LoVo (cell line): ENCODE data around the gene ANGPTL4.
A peak's percentile ranks its signal among the peaks of the same experiment; 100 is the strongest.
"Not testable (repeated sequence)": the region's sequence is repeated elsewhere in the genome, so short reads cannot be mapped to it uniquely, and the experiment has no call there.

Experiments
- DNase-seq: peaks from one replicate; pipeline ENCODE4 v3.0.0-alpha.2; 2016; ENCODE audit warnings: low spot score

ANGPTL4 gene

GRCh38 chr19:8334458-8335342 lies 29.3 kb upstream of the ANGPTL4 start:
- DNase-seq, result peak; percentile 88

DNA sequence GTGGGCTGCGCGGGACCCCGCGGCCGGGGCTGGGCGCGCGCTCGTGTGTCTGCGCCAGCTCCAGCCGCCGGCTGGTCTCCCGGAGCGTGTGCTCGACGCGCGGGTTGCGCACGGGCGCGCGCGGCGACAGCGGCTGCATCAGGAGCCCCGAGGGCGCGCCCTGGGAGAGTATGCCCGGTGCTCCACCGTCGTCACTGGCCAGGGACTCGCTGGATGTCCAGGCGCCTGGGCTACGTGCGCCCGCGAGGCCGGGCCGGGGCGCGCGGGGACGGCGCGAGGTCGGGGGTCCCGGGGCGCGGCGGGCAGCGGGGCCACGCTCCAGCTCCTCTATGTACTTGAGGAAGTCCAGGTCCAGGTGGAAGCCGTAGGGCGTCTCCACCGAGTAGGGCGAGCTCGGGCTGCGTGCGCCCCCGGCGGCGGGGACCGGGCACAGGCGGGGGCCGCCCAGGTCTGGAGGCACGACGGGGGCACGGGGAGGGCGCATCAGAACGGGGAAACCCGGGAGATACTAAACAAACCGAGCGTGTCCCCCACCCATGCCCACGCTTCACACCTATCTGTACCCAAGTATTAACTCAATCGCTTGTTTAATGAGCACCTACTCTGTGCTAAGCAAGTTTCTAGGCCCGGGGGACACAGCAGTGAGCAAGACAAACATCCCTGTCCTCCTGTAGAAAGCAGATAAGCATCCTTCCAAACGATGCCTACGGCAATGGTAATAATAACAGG lies 28.4 kb upstream of the ANGPTL4 start:
- no peak for DNase-seq

GRCh38 chr19:8336072-8336569 lies 27.8 kb upstream of the ANGPTL4 start:
- DNase-seq, result no peak

DNA sequence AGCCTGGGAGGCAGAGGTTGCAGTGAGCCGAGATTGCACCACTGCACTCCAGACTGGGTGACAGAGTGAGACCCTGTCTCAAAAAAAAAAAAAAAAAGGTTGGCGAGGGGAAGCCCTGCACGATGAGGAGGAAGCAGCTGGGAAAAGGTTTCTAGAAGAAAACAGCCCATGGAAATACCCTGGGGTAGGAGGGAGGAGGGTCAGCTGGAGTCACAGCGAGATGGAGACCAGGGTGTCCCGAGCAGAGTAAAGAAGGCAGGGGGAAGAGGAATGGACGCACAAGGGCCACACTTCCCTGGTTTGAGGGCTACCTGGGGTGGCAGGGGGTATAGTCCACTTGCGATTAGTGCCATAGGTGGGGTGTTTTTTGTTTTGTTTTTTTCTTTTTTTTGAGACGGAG lies 27.3 kb upstream of the ANGPTL4 start:
- no peak for DNase-seq

DNA sequence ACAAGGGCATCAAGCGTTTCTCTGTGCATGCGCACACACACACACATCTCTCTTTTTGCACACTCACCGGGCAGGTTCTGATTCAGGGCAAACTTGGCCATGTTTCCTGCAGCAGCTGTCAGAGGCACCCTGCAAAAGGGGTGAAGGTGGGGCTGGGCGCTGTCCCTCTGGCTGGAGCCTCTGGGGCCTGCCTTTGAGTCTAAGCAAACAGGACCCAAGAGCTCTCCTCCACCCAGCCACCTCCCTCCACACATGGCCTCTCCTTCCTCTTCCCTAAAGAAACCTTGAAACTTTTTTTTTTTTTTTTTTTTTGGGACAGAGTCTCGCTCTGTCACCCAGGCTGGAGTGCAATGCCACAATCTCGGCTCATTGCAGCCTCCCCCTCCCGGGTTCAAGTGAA lies 26.2 kb upstream of the ANGPTL4 start:
- DNase-seq, result no peak

DNA sequence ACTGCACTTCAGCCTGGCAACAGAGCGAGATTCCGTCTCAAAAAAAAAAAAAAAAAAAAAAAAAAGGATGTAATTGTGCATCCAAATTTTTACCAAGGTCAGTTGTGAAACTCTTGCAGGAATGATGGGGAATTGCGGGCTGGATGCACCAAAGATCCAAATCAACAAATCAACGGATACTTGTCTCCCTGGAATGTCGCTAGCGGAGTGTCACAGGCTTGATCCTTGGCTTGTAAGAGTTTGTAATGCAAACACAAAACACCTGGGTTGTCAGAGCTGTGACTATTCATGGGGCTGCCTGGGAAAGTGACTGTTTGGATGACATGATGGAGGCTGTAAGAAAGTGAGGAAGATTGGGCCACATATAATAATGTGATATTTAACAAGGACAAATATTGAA lies 25.1 kb upstream of the ANGPTL4 start:
- DNase-seq, result no peak

GRCh38 chr19:8340341-8341096 lies 23.4 kb upstream of the ANGPTL4 start:
- DNase-seq, result no peak

DNA sequence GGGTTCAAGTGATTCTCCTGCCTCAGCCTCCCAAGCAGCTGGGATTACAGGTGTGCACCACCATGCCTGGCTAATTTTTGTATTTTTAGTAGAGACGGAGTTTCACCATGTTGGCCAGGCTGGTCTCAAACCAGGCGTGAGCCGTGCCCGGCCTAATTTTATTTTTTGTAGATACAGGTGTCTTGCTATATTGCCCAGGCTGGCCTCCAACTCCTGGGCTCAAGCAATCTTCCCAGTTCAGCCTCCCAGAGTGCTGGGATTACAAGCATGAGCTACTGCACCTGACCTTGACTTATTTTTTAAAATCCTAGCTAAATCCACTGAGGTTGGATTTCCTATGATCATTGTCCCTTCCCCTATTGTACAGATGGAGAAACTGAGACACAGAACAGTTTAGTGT lies 22.5 kb upstream of the ANGPTL4 start:
- DNase-seq, result not testable (repeated sequence)

DNA sequence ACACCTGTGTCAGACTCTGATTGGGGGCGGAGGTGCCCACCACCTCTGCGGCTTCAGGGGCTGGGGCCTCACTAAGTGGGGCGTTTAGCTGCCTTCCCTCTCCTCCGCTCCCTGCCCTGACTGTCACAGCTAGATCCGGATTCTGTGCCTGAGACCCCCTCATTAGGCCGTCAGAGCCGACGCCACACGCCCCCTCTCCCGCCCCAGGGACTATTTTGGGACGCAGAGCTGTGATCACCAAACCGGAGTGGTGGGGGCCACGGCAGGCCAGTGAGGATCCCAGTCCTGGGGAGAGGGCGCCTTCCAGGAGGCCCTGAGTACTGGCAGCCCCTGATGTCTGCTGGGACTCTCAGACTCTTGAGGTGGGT lies 21.7 kb upstream of the ANGPTL4 start:
- DNase-seq, result no peak

DNA sequence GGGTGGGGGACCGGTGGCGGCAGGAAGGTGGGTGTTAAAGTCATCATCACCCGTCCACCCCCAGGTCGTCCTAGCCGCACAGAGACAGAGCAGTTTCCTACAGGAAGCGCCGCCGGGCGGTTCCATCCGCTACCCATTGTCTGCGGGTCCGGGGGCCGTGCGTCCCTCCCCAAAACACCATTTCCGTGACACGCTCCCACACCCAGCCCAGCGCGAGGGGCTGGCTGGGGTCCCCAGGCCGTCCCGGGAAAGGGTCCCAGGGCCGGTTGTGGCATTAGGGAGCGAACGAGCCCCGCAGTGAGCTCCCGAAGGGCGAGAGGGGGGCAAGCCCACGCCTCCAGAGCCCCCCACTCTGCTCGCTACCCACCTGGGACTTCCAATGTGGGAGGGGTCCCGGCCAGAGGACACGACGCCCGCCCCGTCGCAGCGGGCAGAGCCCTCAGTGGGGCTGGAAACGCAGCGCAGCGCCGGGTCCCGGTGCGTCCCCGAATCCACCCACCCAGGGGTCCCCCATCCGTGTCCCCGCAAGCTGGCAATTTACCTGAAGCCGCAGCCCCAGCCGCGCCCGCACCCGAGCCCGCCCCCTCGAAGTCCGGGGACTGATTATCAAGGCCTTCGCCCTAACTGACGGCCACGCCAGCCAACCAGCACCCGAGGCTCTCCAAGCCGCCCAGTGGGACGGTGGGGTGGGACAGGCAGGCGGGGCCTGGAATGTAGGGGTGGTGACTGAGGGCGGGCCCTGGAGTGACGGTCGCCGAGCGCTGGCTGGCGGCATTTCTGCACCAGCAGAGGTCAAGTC lies 21.1 kb upstream of the ANGPTL4 start, which contains the start of gene KANK3:
Gene KANK3, minus strand, starts transcription at position 579 of the 799 bp plus-strand sequence. CDS start 5,434 bp downstream, outside the sequence.
- peak; percentile 94 for DNase-seq

- DNase-seq, result no peak
Observed at GRCh38 chr19:8343483-8343844, 20.5 kb upstream of the ANGPTL4 start.

DNA sequence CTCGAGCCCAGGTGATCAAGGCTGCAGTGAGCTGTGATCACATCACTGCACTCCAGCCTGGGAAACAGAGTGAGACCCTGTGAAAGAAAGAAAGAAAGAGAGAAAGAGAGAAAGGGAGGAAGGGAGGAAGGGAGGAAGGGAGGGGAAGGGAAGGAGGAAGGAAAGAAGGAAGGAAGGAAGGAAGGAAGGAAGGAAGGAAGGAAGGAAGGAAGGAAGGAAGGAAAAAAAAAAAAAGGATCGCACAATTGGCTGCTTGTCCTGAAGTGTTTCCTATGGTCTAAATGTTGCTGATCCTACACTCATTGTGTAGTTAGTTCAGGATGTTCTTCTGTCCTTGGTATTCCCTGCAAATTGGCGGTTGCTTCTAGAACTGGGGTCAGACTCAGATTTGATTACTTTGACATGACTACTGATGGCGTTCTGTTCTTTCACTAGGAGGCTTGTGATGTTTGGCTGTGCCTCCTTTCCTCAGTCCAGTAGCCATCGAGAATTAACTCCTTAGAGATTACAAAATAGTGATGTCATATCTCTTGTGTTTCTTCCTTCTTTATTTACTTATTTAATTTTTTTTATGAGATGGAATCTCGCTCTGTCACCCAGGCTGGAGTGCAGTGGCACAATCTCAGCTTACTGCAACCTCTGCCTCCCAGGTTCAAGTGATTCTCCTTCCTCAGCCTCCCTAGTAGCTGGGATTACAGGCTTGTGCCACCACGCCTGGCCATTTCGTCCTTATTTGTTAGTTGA lies 14.2 kb upstream of the ANGPTL4 start:
- DNase-seq, result not testable (repeated sequence)

DNA sequence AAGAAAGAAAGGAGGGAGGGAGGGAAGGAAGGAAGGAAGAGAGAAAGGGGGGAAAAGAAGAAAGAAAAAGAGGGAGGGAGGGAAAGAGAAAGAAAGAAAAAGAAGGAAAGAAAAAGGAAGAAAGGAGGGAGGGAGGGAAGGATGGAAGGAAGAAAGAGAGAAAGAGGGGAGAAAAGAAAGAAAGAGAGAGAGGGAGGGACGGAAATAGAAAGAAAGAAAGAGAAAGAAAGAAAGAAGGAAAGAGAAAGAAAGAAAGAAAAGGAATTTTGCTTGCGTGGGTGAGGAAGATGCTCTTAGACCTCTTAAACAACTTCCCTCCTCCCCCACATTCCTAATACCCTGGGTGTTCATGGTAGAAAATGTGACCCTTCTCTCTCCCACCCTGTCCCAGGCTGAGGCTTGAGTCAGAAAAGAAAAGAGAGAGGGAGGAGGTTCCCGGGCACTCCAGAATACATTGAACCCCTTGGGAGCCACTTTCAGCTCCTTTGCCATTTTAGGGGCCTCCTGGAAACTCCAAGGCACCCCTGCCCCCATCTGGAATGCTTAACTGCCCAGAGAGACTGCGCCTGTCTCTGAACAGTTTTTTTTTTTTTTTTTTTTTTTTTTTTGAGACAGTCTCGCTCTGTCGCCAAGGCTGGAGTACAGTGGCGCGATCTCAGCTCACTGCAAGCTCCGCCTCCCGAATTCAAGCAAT lies 11.7 kb upstream of the ANGPTL4 start:
- no peak for DNase-seq

- not testable (repeated sequence) for DNase-seq
Observed at GRCh38 chr19:8352845-8353244, 11.1 kb upstream of the ANGPTL4 start.

DNA sequence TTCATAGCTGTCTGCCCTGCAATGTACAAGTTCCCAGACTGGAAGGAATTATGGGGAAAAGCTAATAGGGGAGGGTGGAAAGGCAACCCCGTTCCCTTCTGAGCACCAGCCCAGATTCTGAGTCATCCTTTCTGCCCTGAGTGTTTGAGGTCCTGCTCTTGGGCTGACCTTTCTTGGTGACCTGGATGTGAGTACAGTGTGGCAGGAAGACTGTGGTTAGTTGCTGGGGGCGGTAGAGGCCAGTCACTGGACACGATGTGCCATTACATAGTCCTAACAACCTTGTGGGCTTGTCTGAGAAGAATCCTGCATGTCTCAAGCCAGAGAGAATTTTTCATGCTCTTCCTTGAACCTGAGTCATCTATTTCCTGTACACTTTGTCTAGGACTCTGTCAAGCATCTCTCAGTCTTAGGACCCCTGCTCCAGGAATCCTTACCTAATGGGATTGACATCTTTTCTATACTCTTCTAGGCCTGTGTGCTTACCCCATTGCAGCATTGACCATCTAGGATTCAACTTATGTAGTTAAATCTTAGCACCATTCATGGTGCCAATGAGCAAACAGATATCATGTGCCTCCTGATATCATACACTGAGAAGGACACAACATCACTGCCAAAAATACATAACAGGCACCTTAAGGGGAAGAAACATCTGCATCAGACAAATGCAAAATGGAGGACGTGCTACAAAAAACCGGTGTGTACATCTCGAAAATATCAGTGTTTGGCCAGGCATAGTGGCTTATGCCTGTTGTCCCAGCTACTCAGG lies 8.1 kb upstream of the ANGPTL4 start:
- DNase-seq, result peak; percentile 27

DNA sequence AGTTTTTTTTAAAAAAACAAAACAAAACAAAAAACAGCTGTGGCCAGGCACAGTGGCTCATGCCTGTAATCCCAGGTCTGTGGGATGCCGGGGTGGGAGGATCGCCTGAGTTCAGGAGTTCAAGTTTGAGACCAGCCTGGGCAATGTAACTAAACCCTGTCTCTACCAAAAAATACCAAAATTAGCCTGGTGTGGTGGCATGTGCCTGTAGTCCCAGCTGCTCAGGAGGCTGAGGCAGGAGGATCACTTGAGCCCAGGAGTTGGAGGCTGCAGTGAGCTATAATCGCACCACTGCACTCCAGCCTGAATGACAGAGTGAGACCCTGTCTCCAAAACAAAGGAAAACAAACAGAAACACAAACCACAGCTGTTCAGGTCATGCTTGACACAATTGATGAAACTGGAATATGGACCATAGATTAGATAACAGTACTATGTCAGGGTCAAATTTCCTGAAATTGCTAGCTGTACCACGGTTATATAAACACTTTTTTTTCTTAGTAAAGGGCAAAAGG lies 6.9 kb upstream of the ANGPTL4 start:
- no peak for DNase-seq

DNA sequence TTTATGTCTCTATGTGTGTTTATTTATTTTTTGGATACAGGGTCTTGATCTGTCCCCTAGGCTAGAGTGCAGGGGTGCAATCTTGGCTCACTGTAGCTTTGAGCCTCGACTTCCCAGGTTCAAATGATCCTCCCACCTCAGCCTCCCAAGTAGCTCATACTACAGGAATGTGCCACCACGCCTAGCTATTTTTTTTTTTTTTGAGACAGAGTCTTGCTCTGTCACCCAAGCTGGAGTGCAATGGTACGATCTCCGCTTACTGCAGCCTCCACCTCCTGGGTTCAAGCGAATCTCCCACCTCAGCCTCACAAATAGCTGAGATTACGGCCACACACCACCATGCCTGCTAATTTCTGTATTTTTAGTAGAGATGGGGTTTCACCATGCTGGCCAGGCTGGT lies 5.0 kb upstream of the ANGPTL4 start:
- DNase-seq, result no peak

GRCh38 chr19:8360196-8360595 lies 3.8 kb upstream of the ANGPTL4 start:
- no peak for DNase-seq
